Stomach smooth muscle (tissue), 2 donors: ENCODE results near the gene STX19.
"Not testable (repeated sequence)": the region's sequence is repeated elsewhere in the genome, so short reads cannot be mapped to it uniquely, and the experiment has no call there.

ENCODE experiments used
- H3K27ac ChIP-seq: one replicate; pipeline ENCODE4 v1.7.0; 2013; ENCODE audit warnings: mild to moderate bottlenecking, low read length, inconsistent platforms
- H3K27me3 ChIP-seq, 2 donors: one replicate each; pipeline ENCODE4 v1.7.0; 2013; ENCODE audit warnings: low read length in 2 of 2; ENCODE audit not compliant: insufficient read depth in 2 of 2, control insufficient read depth in 1 of 2
- H3K36me3 ChIP-seq, 2 donors: one replicate each; pipeline ENCODE4 v1.7.0; 2013; ENCODE audit warnings: low read length in 2 of 2; ENCODE audit not compliant: control insufficient read depth in 2 of 2, insufficient read depth in 2 of 2
- H3K4me1 ChIP-seq: one replicate; pipeline ENCODE4 v1.7.0; 2013; ENCODE audit warnings: low read length; ENCODE audit not compliant: control insufficient read depth, insufficient read depth
- H3K4me3 ChIP-seq, 2 donors: one replicate each; pipeline ENCODE4 v1.7.0; 2013; ENCODE audit warnings: low read length in 2 of 2
- H3K9ac ChIP-seq, 2 donors: one replicate each; pipeline ENCODE4 v1.7.0; 2013; ENCODE audit warnings: low read length in 2 of 2, mild to moderate bottlenecking in 1 of 2
- H3K9me3 ChIP-seq, 2 donors: one replicate each; pipeline ENCODE4 v1.7.0; 2013; ENCODE audit warnings: low read length in 2 of 2; ENCODE audit not compliant: control insufficient read depth in 2 of 2
- donor health status: healthy.
- donor health status: Pancreatic carcinoma.

STX19 gene

DNA sequence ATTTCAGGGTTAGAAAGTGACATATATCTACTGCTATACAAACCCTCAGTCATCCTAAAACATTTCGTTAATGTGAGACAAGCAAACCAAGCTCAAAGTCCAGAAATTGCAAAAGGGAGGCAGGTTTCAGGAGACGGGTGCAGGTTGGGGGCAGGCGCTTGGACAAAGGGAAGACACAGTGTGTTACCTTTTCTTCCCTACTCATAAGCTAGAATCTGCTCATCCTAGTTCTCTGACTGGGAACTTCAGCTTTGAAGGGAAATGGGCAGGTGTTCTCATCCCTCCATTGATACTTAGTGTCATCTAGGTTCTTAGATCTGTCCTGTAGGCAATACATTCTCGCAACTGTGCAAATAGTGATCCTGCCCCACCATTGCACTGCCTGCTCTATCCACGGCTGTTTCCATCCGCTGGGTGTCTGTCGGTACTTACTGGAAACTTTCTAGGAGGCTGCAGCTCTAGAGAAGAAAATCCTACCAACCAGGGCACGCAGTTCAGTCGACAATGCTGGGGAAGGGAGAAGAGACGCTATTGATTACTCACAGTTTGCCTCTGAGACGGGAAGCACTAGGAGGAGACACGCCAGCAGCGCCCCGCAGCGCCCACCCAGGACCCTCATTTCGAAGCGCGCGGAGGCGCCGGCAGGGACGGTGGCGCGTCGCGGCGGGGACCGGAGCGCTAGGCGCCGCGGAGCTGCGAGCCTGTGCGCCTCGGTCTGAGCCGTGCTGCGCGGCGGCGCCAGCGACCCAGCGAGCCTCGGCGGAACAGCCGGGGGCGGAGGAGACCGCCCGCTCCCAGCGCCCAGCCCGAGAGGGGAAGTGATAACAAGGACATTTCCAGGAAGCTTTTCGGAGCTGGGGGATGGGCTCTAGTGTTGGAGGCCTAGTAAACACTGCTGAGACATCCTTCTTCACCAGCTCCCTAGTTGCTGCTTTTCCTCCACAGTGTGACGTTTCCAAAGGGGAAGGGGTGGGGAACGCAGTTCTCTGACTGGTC is 55.0 kb downstream of the STX19 start, which contains the start of gene PROS1:
Gene PROS1 (minus strand): TSS at position 766 of the 996 bp plus-strand sequence. CDS start 147 bp downstream, at position 619.
- Histone ChIP-seq H3K4me1 (no peaks in the 10 kb centered on the region), H3K9ac (peak within 1 kb of the TSS; percentile 71 to 79), H3K27me3 (no peaks in the 10 kb centered on the region), H3K4me3 (peak within 1 kb of the TSS; percentile 74 to 89), H3K36me3 (no peaks in the 10 kb centered on the region), H3K27ac (peak within 1 kb of the TSS; percentile 84), H3K9me3 (no peaks in the 10 kb centered on the region)

DNA sequence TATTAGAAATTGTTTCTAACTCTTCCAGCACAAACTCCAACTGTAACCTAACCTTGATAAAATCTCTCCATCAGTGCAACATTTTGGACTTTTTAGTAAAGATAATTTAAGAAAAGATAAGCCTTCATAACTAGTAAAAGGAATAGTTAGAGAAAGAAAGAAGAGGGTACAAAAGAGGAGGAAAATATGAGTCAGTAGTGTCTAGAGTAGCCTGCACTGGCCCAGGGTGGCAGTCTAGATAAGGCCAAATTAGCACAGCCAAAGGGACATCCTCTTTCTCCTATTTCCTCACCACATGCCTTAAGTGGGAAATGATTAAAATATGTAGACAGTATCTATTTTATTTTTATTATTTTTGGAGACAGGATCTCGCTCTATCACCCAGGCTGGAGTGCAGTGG is 58.4 kb downstream of the STX19 start:
- Histone ChIP-seq H3K4me3 (no peak overlapping the region), H3K9ac (no peak overlapping the region), H3K27ac (no peak overlapping the region), H3K4me1 (no peaks in the 10 kb centered on the region), H3K36me3 (no peaks in the 10 kb centered on the region), H3K27me3 (no peaks in the 10 kb centered on the region), H3K9me3 (no peaks in the 10 kb centered on the region)

DNA sequence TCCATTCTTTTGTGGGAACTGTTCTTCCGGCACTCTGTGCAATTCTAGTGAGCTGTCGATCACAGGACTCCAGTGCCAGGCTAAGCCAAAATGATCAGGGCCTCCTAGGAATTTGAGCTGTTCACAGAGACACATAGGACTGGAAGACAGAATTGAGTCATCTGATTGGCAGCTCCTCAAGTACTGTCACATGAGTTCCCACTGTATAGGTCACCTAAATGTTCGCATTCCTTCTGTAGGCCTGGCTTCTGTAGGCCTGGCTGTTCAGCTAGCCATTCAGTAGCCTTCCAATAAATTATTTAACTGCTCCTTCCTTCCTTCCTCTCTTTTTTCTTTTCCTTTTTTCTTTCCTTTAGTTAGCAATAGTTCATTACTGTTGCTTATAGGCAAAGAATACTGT is 59.0 kb downstream of the STX19 start:
- H3K4me1 ChIP-seq, result no peaks in the 10 kb centered on the region
- no peak overlapping the region for H3K9ac ChIP-seq
- H3K4me3 ChIP-seq, result no peak overlapping the region
- H3K36me3 ChIP-seq, result no peaks in the 10 kb centered on the region
- no peaks in the 10 kb centered on the region for H3K9me3 ChIP-seq
- no peak overlapping the region for H3K27ac ChIP-seq
- no peaks in the 10 kb centered on the region for H3K27me3 ChIP-seq

DNA sequence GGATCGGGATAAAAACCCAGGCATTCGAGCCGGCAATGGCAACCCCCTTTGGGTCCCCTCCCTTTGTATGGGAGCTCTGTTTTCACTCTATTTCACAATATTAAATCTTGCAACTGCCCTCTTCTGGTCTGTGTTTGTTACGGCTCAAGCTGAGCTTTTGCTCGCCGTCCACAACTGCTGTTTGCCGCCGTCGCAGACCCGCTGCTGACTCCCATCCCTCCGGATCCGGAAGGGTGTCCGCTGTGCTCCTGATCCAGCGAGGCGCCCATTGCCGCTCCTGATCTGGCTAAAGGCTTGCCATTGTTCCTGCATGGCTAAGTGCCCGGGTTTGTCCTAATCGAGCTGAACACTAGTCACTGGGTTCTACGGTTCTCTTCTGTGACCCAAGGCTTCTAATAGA is 63.3 kb downstream of the STX19 start:
- H3K4me3 ChIP-seq, H3K27ac ChIP-seq, H3K36me3 ChIP-seq, H3K4me1 ChIP-seq, H3K27me3 ChIP-seq, H3K9me3 ChIP-seq, H3K9ac ChIP-seq: not testable (repeated sequence)
